ENCODE results near the gene MAN1B1. TPM values are rescaled to one million over a fixed set of nuclear protein-coding genes. Genes with fewer than 3 reads are reported as not detected.

Gene MAN1B1
- total and polyA plus RNA-seq, 2 donors (not counting 1 experiment from before 2014, with no cell fraction given): 45.5 to 96.6 TPM

DNA sequence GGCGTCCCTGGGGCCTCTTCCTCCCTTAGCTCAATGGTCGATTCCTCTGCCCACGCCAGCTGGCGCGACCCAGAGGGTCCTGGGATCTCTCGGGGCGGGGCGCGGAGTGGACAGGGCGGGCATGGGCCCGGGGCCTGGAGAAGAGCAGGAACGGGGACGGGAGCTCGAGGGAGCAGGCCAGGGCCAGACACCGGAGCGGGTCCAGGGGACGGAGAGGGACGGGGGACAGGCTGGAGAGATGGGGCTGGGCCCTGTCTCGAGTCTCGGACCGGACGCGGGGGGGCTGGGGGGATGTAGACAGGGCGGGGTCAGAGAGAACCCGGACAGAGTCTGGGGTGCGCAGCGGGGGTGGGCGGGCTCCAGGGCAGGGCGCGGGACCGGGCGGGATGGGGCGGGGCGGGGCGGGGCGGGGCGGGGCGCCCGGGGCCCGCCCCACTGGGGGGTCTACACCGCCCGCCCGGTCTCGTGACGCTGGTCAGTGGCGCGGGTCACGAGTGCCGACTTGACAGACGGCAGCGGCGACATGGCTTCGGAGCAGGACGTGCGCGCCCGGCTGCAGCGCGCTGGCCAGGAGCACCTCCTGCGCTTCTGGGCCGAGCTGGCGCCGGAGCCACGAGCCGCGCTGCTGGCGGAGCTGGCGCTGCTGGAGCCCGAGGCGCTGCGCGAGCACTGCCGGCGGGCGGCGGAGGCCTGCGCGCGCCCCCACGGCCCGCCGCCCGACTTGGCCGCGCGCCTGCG, 9.6 kb upstream of the MAN1B1 start, which contains the start of gene UAP1L1:
TSS of gene UAP1L1 (plus strand) at position 508 of the 738 bp plus-strand sequence. CDS start at position 524, 16 bp downstream.
- peak within 1 kb of the TSS; percentile 75 for H3K4me2 ChIP-seq (ENCODE audit: extremely low read depth, insufficient read depth, low read length)
- peak; percentile 57 to 60 for DNase-seq (ENCODE audit: low read depth in 2 of 2)
- peak within 1 kb of the TSS; percentile 44 for H3K27ac ChIP-seq (ENCODE audit: insufficient read depth, low read length)
- H3K36me3 ChIP-seq (ENCODE audit: control insufficient read depth, insufficient read depth, low read length): peaks cover 31% of the 10 kb centered on the region
- H3K27me3 ChIP-seq (ENCODE audit: control insufficient read depth, insufficient read depth, low read length): no peaks in the 10 kb centered on the region
- H3K9ac ChIP-seq (ENCODE audit: insufficient read depth, low read length): peak within 1 kb of the TSS; percentile 59
- H4K20me1 ChIP-seq (ENCODE audit: control insufficient read depth, extremely low read depth, insufficient read depth, low read length): no peaks in the 10 kb centered on the region
- H3K79me2 ChIP-seq (ENCODE audit: control insufficient read depth, insufficient read depth, low read length): peaks cover 22% of the 10 kb centered on the region
- H3K4me1 ChIP-seq (ENCODE audit: control insufficient read depth, extremely low read depth, insufficient read depth, low read length): peaks cover 8% of the 10 kb centered on the region
- peak within 1 kb of the TSS; percentile 61 to 80 (median 73) for H3K4me3 ChIP-seq (replicated peaks in 1 of 4; ENCODE audit: control extremely low read depth in 1 of 4, insufficient read depth in 1 of 4, low read depth in 3 of 4, low read length in 4 of 4)
- H3K9me3 ChIP-seq (ENCODE audit: control insufficient read depth, insufficient read depth, low read depth, low read length): no peaks in the 10 kb centered on the region
- TF ChIP-seq EZH2 (IDR thresholded peaks at IDR 0.05; ENCODE audit: low read length, missing control alignments): no peak
- TF ChIP-seq, protein P1, sequence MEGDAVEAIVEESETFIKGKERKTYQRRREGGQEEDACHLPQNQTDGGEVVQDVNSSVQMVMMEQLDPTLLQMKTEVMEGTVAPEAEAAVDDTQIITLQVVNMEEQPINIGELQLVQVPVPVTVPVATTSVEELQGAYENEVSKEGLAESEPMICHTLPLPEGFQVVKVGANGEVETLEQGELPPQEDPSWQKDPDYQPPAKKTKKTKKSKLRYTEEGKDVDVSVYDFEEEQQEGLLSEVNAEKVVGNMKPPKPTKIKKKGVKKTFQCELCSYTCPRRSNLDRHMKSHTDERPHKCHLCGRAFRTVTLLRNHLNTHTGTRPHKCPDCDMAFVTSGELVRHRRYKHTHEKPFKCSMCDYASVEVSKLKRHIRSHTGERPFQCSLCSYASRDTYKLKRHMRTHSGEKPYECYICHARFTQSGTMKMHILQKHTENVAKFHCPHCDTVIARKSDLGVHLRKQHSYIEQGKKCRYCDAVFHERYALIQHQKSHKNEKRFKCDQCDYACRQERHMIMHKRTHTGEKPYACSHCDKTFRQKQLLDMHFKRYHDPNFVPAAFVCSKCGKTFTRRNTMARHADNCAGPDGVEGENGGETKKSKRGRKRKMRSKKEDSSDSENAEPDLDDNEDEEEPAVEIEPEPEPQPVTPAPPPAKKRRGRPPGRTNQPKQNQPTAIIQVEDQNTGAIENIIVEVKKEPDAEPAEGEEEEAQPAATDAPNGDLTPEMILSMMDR (conservative IDR thresholded peaks at IDR 0.05 in 1 of 2, IDR thresholded peaks at IDR 0.05 in 1 of 2; ENCODE audit: low read depth in 1 of 2, low read length in 2 of 2): no peak
- peak within 1 kb of the TSS; percentile 55 for H2AFZ ChIP-seq (ENCODE audit: low read length)

DNA sequence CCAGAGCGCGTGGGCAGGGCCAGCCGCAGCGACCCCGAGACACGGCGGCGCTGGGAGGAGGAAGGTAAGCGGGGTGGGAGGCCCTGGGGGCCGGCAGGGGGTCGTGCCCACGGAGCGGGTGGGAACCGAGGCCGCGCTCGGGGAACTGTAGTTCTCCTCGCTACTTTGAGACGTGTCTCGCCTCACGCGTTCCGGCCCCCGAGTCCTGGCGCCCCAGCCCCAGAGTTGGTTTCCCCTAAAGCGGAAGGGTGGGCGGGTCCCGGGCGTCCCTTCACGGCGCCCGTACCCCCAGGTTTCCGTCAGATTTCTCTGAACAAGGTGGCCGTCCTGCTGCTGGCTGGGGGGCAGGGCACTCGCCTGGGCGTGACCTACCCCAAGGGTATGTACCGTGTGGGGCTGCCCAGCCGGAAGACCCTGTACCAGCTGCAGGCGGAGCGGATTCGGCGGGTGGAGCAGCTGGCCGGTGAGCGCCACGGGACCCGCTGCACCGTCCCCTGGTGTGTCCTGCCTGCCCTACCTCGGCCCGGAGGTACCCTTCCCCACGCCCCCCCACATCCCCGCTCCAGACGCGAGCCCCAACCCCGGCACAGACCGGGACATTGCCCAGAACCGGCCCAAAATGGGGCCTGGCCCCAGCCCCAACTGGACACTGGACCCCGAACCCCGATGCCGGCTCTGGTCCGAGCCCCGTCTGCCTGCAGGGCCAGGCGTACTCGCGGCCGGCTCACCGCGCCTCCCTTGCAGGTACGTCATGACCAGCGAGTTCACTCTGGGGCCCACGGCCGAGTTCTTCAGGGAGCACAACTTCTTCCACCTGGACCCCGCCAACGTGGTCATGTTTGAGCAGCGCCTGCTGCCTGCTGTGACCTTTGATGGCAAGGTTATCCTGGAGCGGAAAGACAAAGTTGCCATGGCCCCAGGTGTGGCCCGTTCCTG, 8.8 kb upstream of the MAN1B1 start:
- TF ChIP-seq EZH2 (IDR thresholded peaks at IDR 0.05; ENCODE audit: low read length, missing control alignments): no peak
- TF ChIP-seq, protein P1 (conservative IDR thresholded peaks at IDR 0.05 in 1 of 2, IDR thresholded peaks at IDR 0.05 in 1 of 2; ENCODE audit: low read depth in 1 of 2, low read length in 2 of 2): no peak
- Histone ChIP-seq H2AFZ (ENCODE audit: low read length) (no peak overlapping the region), H4K20me1 (ENCODE audit: control insufficient read depth, extremely low read depth, insufficient read depth, low read length) (no peaks in the 10 kb centered on the region), H3K4me2 (ENCODE audit: extremely low read depth, insufficient read depth, low read length) (peak overlapping the region; percentile 75), H3K36me3 (ENCODE audit: control insufficient read depth, insufficient read depth, low read length) (peaks cover 38% of the 10 kb centered on the region), H3K27ac (ENCODE audit: insufficient read depth, low read length) (peak overlapping the region; percentile 44), H3K79me2 (ENCODE audit: control insufficient read depth, insufficient read depth, low read length) (peaks cover 22% of the 10 kb centered on the region), H3K4me3 (replicated peaks in 1 of 4; ENCODE audit: control extremely low read depth in 1 of 4, insufficient read depth in 1 of 4, low read depth in 3 of 4, low read length in 4 of 4) (peak overlapping the region; percentile 61 to 80 (median 73)), H3K9ac (ENCODE audit: insufficient read depth, low read length) (peak overlapping the region; percentile 59), H3K4me1 (ENCODE audit: control insufficient read depth, extremely low read depth, insufficient read depth, low read length) (peaks cover 15% of the 10 kb centered on the region), H3K27me3 (ENCODE audit: control insufficient read depth, insufficient read depth, low read length) (no peaks in the 10 kb centered on the region), H3K9me3 (ENCODE audit: control insufficient read depth, insufficient read depth, low read depth, low read length) (no peaks in the 10 kb centered on the region)
- DNase-seq (ENCODE audit: low read depth in 2 of 2): no peak

All from fibroblast of lung (primary cell).